ENCODE measurements around the gene SRC. TPM values are rescaled to one million over a fixed set of nuclear protein-coding genes. Genes with fewer than 3 reads are reported as not detected.

The SRC gene
- total and polyA plus RNA-seq, 2 experiments from 2014 or later, result 8.0 to 25.9 TPM

GRCh38 chr20:37416100-37416847 lies 70.3 kb downstream of the SRC start (continued):
- TF ChIP-seq ZNF462 (CRISPR knock-in tag; IDR thresholded peaks at IDR 0.05) (no peak), CREB1 (CRISPR knock-in tag; IDR thresholded peaks at IDR 0.05; ENCODE audit: low read depth) (no peak), JUNB (IDR thresholded peaks at IDR 0.05; ENCODE audit: unreplicated experiment) (no peak), NANOG (IDR thresholded peaks at IDR 0.05; ENCODE audit: borderline replicate concordance) (no peak), EZH2phosphoT487 (IDR thresholded peaks at IDR 0.05; ENCODE audit: unreplicated experiment) (no peak), POLR2AphosphoS5 (IDR thresholded peaks at IDR 0.05; ENCODE audit: low read depth) (no peak)
- TF ChIP-seq, protein P1, sequence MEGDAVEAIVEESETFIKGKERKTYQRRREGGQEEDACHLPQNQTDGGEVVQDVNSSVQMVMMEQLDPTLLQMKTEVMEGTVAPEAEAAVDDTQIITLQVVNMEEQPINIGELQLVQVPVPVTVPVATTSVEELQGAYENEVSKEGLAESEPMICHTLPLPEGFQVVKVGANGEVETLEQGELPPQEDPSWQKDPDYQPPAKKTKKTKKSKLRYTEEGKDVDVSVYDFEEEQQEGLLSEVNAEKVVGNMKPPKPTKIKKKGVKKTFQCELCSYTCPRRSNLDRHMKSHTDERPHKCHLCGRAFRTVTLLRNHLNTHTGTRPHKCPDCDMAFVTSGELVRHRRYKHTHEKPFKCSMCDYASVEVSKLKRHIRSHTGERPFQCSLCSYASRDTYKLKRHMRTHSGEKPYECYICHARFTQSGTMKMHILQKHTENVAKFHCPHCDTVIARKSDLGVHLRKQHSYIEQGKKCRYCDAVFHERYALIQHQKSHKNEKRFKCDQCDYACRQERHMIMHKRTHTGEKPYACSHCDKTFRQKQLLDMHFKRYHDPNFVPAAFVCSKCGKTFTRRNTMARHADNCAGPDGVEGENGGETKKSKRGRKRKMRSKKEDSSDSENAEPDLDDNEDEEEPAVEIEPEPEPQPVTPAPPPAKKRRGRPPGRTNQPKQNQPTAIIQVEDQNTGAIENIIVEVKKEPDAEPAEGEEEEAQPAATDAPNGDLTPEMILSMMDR (conservative IDR thresholded peaks at IDR 0.05; ENCODE audit: low read depth in 2 of 2), result no peak
